Mucosa of stomach (tissue), 1 donor: ENCODE results near the gene PCDHGA5.

Experiments
- H3K27me3 ChIP-seq: one replicate; pipeline ENCODE4 v1.7.0; 2013; ENCODE audit warnings: mild to moderate bottlenecking, low read length; ENCODE audit not compliant: control insufficient read depth, insufficient read depth
- H3K36me3 ChIP-seq: one replicate; pipeline ENCODE4 v1.7.0; 2013; ENCODE audit warnings: low read length; ENCODE audit not compliant: control insufficient read depth, insufficient read depth
- H3K4me1 ChIP-seq: one replicate; pipeline ENCODE4 v1.7.0; 2013; ENCODE audit warnings: mild to moderate bottlenecking, low read length; ENCODE audit not compliant: control insufficient read depth, insufficient read depth
- H3K4me3 ChIP-seq: one replicate; pipeline ENCODE4 v1.7.0; 2013; ENCODE audit warnings: low read length
- H3K9ac ChIP-seq: one replicate; pipeline ENCODE4 v1.7.0; 2013; ENCODE audit warnings: mild to moderate bottlenecking, low read length, moderate library complexity
- H3K9me3 ChIP-seq: one replicate; pipeline ENCODE4 v1.7.0; 2013; ENCODE audit warnings: mild to moderate bottlenecking, low read length, moderate library complexity; ENCODE audit not compliant: control insufficient read depth
- donor health status: Pancreatic carcinoma.

The PCDHGA5 gene

GRCh38 chr5:141356133-141356532 is 7.8 kb upstream of the PCDHGA5 start:
- no peaks in the 10 kb centered on the region for H3K4me1 ChIP-seq
- H3K27me3 ChIP-seq, result peaks cover 4% of the 10 kb centered on the region
- no peak overlapping the region for H3K4me3 ChIP-seq
- peaks cover 18% of the 10 kb centered on the region for H3K9me3 ChIP-seq
- H3K9ac ChIP-seq, result no peak overlapping the region
- H3K36me3 ChIP-seq, result no peaks in the 10 kb centered on the region

GRCh38 chr5:141356950-141357349 is 7.0 kb upstream of the PCDHGA5 start:
- Histone ChIP-seq H3K4me1 (no peaks in the 10 kb centered on the region), H3K36me3 (no peaks in the 10 kb centered on the region), H3K9me3 (peaks cover 18% of the 10 kb centered on the region), H3K27me3 (peaks cover 8% of the 10 kb centered on the region), H3K4me3 (no peak overlapping the region), H3K9ac (no peak overlapping the region)

DNA sequence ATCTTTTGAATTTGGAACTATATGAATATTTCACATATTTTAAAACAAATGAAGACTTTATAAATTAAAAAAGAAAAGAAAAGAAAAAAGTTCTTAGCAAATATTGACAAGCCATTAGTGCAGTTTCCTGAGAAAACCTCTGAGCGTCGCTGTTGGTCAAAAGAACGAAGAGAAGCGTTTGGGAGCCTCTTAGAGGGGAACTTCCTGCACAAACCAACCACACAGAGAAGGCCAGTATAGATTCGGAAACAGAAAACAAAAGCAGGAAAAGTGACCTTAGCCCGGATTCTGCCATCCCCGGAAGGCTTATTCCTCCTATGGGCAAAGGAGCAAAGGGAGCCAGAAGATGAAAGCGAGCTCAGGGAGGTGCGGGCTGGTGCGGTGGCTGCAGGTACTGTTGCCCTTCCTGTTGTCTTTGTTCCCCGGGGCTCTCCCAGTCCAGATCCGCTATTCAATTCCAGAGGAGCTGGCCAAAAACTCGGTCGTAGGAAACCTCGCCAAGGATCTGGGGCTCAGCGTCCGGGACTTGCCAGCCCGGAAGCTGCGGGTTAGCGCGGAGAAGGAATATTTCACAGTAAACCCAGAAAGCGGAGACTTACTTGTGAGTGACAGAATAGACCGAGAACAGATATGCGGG is 4.1 kb upstream of the PCDHGA5 start, which contains the start of gene PCDHGB2:
Gene PCDHGB2, plus strand, starts transcription at position 205 of the 637 bp plus-strand sequence. Its CDS starts 142 bp downstream, at position 347.
- Histone ChIP-seq H3K27me3 (peaks cover 21% of the 10 kb centered on the region), H3K4me1 (no peaks in the 10 kb centered on the region), H3K36me3 (no peaks in the 10 kb centered on the region), H3K4me3 (no peak within 1 kb of the TSS), H3K9me3 (peaks cover 17% of the 10 kb centered on the region), H3K9ac (no peak within 1 kb of the TSS)

DNA sequence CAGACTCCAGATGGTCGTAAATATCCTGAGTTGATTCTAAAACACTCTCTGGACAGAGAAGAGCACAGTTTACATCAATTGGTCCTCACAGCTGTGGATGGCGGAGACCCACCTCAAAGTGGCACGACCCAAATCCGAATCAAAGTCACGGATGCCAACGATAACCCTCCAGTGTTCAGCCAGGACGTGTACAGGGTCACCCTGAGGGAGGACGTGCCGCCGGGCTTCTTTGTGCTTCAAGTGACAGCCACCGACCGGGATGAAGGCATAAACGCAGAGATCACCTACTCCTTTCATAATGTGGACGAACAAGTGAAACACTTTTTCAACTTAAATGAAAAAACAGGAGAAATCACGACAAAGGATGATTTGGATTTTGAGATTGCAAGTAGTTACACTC is 3.3 kb upstream of the PCDHGA5 start:
- Histone ChIP-seq H3K9ac (no peak overlapping the region), H3K4me3 (no peak overlapping the region), H3K36me3 (no peaks in the 10 kb centered on the region), H3K27me3 (peaks cover 27% of the 10 kb centered on the region), H3K9me3 (peaks cover 25% of the 10 kb centered on the region), H3K4me1 (no peaks in the 10 kb centered on the region)

DNA sequence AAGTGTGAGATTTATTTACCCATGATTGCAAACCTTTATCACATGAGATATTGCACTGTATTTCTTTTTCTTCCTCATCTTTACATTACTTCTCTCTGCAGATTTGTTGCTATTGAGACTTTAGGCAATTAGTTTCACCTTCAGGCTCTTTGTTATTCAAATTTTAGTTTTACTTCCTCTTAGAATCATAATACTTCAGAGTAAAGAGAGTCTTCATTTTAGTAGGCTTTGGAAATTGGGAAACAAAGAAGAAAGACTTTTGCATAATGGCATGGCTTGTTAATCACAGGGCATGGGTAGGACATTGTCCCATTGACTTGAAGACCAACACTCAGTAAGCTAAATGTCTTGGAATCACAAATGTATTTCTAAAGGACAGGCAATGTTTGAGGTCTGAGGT is 1.2 kb upstream of the PCDHGA5 start:
- Histone ChIP-seq H3K9ac (no peak overlapping the region), H3K4me1 (no peaks in the 10 kb centered on the region), H3K9me3 (peaks cover 27% of the 10 kb centered on the region), H3K36me3 (no peaks in the 10 kb centered on the region), H3K4me3 (no peak overlapping the region), H3K27me3 (peaks cover 36% of the 10 kb centered on the region)

DNA sequence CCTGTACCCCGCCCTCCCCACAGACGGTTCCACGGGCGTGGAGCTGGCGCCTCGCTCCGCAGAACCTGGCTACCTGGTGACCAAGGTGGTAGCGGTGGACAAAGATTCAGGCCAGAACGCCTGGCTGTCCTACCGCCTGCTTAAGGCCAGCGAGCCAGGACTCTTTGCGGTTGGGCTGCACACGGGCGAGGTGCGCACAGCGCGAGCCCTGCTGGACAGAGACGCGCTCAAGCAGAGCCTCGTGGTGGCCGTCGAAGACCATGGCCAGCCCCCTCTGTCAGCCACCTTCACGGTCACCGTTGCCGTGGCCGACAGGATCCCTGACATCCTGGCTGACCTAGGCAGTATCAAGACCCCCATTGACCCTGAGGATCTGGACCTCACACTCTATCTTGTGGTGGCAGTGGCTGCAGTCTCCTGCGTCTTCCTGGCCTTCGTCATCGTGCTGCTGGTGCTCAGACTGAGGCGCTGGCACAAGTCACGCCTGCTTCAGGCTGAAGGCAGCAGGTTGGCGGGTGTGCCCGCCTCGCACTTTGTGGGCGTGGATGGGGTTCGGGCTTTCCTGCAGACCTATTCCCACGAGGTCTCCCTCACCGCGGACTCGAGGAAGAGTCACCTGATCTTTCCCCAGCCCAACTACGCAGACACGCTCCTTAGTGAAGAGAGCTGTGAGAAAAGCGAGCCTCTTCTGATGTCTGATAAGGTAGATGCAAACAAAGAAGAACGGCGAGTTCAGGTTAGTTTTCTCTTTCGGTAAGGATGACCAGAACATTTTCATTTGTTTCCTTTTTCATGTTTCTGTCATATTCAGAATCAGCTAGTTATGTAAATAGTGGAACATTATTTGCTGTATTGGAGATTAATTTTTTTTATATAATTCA is 2.3 kb downstream of the PCDHGA5 start:
- Histone ChIP-seq H3K4me1 (no peaks in the 10 kb centered on the region), H3K36me3 (no peaks in the 10 kb centered on the region), H3K9me3 (peaks cover 26% of the 10 kb centered on the region), H3K9ac (no peak overlapping the region), H3K27me3 (peaks cover 44% of the 10 kb centered on the region), H3K4me3 (no peak overlapping the region)

- H3K27me3 ChIP-seq, result peaks cover 37% of the 10 kb centered on the region
- no peaks in the 10 kb centered on the region for H3K36me3 ChIP-seq
- no peaks in the 10 kb centered on the region for H3K4me1 ChIP-seq
- peaks cover 25% of the 10 kb centered on the region for H3K9me3 ChIP-seq
- no peak within 1 kb of the TSS for H3K9ac ChIP-seq
- no peak within 1 kb of the TSS for H3K4me3 ChIP-seq
Measured at GRCh38 chr5:141369994-141370848, 6.3 kb downstream of the PCDHGA5 start, which contains the start of gene PCDHGB3. PCDHGB3 (plus strand) TSS chr5:141370242; CDS start chr5:141370395, 153 bp downstream.

GRCh38 chr5:141371572-141372475 is 7.9 kb downstream of the PCDHGA5 start:
- no peaks in the 10 kb centered on the region for H3K4me1 ChIP-seq
- H3K4me3 ChIP-seq, result no peak overlapping the region
- H3K36me3 ChIP-seq, result no peaks in the 10 kb centered on the region
- H3K27me3 ChIP-seq, result peaks cover 24% of the 10 kb centered on the region
- H3K9me3 ChIP-seq, result peaks cover 18% of the 10 kb centered on the region
- H3K9ac ChIP-seq, result no peak overlapping the region

DNA sequence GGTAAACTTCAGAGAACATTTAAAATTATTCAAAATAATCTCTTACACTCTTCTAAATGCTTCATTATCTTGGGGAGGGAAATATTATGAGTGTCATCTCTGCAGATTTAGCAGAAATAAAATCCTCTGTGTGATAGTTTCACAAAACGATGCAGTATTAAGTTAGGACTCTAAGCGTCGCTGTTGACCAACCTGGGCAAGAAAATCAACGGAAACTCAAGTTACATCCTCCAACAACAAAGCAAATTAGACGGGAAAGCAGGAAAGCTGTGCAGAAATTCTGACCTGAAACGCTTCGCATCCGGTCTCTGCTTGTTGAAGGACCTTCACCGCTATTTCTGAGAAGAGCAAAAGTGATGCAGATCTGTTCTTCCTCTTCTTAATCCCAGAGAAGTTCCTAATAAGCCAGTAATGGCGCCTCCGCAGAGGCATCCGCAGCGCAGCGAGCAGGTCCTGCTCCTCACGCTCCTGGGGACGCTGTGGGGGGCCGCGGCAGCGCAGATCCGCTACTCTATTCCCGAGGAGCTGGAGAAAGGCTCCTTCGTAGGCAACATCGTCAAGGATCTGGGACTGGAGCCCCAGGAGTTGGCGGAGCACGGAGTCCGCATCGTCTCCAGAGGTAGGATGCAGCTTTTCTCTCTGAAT is 9.8 kb downstream of the PCDHGA5 start, which contains the start of gene PCDHGA6:
Gene PCDHGA6, plus strand, starts transcription at position 219 of the 645 bp plus-strand sequence. Its CDS starts 193 bp downstream, at position 412.
- Histone ChIP-seq H3K27me3 (peaks cover 24% of the 10 kb centered on the region), H3K9ac (no peak within 1 kb of the TSS), H3K36me3 (no peaks in the 10 kb centered on the region), H3K4me3 (no peak within 1 kb of the TSS), H3K9me3 (peaks cover 18% of the 10 kb centered on the region), H3K4me1 (no peaks in the 10 kb centered on the region)

- Histone ChIP-seq H3K36me3 (no peaks in the 10 kb centered on the region), H3K27me3 (peaks cover 24% of the 10 kb centered on the region), H3K4me1 (no peaks in the 10 kb centered on the region), H3K4me3 (no peak overlapping the region), H3K9ac (no peak overlapping the region), H3K9me3 (peaks cover 18% of the 10 kb centered on the region)
Measured at GRCh38 chr5:141374627-141375026, 10.7 kb downstream of the PCDHGA5 start.
